ENCODE data around the gene CERS6.

The CERS6 gene

DNA sequence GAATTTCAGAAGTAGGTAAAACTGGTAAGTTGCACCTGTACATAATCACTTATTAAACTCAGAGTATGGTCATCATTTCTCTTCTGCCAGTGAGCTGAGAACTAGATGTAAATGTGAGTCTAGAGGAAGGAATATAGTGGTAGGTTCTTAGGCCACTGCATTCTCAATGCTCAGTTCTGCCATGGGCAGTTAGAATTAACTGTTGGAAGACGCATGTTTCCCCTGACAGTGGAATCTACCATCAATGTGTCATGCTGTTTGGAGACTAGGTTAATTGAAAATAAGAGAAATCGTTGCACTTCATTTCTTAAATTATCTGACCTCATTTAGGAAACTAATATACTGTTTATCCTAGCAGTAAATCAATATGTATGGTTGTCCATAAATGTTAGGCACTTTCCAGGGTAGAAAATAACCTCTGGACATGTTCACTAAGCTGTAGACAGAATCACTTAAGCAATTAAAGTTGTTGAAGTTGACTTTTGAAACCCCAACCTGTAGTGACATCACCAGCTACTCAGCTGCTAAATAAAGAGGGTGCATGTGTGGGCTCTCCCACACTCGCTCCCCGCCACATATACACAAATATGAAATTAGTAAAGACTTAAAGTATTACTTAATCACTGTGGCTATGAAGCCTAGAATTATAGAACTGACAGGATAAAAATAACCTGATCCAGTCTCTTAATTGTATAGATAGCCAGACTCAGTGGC, 254.8 kb downstream of the CERS6 start:
- no peak for DNase-seq

DNA sequence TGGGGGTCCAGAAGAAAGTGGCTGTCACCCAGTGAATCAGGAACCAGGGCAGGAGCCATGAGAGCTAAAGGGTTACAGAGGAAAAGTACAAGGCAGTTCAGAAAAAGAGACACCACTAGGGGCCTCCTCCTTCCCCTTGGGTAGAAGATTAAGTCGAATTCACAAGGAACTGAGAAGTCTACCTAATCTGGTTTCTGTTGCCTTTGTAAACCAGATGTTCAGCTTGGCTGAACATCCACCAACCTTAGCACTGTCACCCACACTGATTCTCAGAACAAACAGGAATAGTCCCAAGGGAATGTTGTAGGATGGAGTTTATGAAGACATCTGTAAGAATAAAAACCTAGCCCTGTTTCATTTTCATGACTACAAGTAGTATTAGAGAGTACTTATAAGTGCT, 256.0 kb downstream of the CERS6 start:
- no peak for DNase-seq

DNA sequence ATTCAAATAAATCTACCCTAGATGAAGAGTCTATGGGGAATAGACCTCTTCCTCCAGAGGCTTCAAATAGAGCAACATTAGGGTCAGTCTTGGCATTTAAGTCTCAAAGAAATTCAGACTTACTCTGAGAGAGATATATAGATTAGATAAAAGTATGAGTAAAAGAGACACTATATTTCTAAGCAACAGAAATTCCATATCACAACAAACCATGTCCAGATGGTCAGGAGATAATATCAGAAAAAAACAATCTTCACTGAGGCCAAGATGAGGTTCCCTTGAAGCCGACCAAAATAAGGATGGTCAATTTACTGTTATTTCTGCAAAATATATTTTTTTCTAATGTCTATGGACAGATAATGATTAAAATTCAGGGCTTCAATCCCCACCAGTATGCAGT, 257.3 kb downstream of the CERS6 start:
- no peak for DNase-seq

DNA sequence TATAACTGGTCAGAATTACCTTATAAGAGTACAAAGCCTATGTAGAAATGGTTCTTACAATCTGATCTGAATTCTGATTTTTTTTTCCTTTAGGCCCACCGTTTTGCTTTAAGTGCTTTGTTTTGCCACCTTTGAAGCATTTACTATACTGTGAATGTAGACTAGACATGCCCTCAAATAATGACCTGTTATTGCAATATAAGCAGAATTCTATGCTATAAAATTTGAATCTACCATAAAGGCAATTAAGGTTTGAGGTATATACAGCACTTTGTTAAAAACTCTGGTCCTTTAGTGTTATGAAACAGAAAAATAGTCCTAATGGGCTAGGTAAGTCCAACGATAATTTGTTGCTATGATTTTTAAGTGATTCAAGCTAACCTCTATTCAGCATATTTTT, 259.8 kb downstream of the CERS6 start:
- DNase-seq = no peak

DNA sequence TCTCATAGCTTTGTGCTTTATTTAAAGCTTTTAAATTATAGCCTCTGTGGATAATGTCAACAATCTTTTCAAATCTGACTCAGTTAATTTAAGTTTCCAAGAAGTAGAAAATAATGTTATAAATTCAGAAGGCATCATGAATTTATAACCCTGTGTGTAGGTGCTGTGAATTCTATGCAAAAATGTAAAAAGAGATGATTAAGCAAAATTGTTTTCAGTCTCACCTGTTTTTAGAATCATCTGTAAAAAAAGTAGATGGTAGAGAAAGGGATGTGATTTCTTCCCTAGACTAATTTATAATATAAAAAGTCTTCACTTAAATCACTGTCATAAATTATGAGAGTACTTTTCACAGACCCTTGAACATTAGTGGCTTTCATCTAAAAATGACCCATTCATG, 260.8 kb downstream of the CERS6 start:
- DNase-seq = no peak

DNA sequence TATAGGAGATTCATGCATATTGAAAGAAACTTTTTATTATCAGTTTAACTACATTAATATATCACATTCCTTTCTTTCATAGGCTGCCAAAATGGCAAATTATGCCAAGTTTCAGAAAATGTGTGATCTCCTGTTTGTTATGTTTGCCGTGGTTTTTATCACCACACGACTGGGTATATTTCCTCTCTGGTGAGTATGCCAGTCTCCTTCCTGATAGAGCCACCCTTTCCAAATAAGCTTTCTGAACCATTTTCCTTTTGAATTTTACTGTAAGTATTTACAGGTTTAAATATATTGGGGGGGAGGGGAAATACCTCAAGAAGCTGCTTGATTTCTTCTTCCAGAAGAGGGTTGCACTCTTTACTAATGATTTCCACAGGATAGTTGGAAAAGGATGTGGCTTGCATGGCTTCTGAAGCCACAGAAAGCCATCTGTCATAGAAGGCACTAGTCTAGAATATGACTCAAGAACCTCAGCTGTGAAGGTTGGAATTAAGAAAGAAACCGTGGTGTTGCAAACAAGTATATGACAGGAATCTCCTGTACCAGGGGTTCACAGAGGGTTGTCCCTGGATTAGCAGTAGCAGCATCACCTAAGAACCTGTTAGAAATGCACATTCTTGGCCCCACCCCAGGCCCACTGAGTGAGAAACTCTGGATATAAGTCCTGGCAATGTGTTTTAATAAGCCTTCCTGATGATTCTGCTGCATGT, 261.9 kb downstream of the CERS6 start:
- DNase-seq = no peak

DNA sequence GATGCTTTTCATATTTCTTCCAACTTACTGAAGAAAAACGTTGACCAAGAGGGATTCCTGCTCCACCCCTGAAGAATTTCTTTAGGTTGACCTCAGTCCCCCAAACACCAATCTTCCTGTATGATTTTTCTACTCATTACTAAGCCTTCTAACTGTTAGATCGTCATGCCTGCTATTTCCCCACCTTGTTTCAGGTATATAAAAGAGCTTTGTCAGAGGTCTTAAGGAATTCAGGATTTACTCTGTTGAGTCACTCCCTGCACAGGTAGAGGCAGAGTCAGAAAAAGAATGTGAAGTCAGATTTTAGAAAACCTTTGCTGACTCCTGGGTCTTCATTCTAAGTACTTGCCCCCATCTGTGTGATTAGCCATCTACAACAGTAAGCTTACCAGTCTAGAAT, 262.6 kb downstream of the CERS6 start:
- no peak for DNase-seq

DNA sequence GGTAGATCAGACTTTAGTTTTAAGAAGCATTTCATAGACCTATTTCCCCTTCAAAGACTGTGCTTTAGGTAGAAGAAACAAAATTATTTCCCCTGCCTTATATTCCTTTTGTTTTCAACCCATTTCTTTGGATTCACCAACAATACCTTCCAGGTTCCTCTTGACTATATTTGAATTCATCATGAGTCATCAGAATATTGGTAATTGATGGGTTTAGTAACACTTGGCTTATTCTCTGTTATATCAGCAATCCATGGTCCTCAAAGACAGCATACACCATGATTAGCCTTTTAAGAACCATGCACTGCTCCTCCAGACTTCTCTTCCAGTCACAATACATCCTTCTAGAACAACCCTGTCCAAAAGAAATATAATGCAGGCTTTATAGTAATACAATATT, 263.4 kb downstream of the CERS6 start:
- DNase-seq = no peak

DNA sequence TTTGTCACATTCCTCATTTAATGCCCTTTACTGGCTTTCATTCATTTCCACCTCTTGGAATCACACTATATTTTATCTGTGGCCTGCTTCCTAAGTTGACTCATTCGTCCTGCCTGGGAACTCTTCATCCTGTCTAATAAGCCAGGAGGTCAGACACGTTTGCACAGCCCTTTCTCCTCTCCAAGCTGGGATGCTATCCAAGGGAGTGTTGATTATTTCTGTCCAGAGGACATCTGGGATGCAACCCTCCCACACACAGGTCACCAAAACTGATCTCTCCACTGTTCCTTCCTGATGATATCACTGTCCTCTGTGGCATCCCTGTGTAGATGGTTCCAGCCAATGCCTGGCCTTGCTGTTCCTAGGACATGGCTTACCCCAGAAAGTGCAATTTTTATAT, 266.5 kb downstream of the CERS6 start:
- DNase-seq = no peak

DNA sequence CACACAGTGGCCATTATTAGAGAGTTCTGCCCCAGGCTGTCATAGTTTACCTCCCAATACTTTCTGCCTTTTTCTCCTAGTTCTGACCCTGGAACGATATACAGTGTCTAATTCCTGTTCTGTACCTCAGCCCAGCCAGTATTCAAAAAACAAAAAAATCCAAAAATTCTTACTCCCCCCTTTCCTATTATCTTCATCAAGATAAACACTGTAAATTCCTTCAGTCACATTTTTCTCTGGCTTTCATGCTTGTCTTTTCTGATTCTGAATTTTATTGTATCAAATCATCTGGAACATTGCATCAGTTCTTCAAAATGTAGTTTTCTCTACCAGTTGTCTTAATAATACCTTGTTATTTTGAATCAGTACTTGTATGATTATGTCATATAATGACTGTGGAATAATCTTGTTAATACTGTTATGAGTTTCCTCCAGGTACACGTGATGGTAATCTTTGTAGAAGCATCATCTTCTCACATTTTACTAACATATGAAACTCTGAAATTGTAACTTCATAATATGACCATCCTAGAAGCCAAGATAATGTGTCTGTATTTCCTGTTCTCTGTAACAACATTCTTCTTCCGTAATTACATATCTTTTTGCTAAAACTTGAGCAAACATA, 267.3 kb downstream of the CERS6 start:
- DNase-seq = no peak

DNA sequence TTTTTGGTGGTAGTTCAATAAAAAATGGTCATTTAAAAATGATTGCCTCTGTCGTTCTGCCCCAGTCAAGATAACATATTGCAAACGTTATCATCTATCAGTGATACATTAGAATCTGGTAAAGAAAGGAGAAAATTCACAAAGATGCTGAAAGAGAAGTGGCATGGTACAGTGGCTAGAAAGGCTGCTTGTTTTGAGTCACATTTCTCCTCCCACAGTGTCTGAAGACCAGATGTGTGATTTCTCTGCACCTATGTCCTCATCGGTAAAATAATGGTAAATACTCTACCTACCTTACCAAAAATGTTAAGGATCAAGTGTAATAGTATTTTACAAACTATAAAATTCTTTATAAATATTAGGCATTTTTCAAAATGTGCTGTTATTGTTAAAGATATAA, 270.3 kb downstream of the CERS6 start:
- DNase-seq = no peak

DNA sequence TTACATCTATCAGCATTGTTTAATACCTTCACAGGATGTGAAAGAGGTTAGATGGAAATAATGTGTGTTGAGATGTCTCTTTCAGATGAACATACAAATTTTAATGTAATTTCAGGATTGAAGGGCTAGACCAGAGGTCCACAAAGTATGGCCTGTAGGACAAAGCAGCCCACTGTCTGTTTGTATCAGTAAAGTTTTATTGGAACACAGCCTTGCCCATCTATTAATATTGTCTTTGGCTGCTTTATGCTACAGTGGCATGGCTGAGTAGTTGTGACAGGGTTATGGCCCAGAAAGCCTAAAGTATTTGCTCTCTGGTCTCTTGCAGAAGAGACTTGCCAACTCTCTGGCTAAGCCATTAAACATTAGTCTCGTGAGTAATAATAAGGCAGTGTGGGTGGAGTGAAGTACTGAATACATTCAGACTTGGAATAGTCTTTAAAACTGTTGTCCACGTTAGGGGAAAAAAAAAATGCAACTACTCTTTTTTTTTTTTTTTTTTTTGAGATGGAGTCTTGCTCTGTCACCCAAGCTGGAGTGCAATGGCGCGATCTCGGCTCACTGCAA, 271.9 kb downstream of the CERS6 start:
- no peak for DNase-seq

DNA sequence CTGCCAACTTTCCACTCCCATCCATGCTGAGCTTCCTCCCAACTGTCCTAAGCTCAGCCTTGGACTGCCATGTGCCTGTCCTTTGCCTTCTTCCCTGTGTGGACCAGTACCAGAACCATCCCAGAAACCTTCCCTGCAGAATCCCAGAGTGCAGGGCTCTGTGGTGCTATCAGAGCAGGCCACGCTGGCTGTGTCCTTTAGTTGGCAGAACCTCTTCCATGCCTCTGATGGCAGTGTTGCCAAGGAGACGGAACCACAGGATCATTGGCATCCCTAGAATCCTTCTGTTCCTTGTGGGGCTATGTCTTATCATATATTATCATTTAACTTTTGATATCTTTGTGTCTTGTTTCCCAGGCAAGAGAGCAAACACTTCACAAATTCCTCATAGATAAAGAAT, 273.4 kb downstream of the CERS6 start:
- DNase-seq = no peak

DNA sequence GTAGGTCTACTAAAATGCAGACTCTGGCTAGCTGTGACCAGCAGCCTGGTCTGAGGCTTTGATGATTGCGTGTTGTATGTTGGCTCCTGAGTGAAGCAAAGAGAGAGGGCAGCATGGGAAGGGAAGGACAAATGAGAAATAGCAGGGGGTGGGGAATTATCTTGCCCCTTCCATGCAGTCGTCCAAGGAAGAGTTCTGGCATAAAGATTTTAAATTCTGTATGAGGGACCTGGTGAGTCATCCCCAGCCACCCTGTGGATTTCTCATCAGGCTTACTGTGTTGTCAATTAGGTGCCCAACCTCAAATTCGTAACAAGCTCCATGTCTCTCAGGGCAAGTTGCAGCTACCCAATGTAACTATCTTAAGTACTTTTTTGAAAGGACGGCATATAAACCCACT, 274.3 kb downstream of the CERS6 start:
- no peak for DNase-seq

DNA sequence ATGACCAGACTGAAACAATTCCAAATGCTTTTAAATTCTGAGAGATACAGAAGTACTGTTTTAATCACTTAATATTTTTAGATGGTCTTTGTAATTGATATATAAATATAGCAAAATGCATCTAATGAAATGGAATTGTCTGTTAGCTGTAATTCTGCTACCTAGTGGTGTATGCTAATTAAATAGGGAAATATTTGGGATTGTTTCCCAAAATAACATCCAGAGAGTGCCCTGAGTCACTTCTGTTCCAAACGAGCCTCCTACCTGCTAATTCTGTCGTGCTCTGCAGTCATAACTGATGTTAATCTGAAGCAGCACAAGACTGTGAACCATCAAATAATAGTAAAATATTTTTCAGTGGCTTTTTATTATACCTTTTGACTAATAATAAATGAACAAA, 274.9 kb downstream of the CERS6 start:
- DNase-seq = no peak

DNA sequence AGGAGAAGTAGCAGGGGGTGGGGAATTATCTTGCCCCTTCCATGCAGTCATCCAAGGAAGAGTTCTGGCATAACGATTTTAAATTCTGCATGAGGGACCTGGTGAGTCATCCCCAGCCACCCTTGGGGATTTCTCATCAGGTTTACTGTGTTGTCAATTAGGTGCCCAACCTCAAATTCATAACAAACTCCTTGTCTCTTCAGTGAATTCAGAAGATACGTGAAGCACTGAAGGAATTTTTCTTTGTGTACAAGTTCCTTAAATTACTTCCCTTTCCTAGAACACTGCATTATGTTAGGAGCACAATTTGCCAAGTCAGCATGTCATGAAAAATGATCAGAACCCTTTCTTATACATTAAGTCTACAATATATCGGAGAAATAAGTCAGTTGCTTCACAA, 275.5 kb downstream of the CERS6 start:
- DNase-seq = no peak

DNA sequence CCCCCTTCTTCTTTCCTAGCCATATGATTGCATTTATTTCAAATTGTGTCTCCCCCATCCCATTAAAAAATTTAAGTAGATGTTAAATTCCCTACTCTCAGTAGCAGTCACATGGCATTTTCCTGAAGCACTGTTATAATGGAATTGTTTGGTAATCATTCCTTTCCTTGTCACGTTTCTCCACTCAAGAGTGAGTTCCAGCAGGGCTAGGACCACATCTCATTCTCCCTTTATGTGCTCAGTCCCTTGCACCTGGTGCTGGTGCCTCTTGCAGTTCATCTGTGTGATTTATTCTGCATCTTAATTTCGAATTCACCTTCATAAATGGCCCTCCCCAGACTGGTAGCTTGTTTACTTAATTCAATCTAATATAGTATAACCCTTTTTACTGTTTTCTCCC, 276.0 kb downstream of the CERS6 start:
- DNase-seq = no peak

DNA sequence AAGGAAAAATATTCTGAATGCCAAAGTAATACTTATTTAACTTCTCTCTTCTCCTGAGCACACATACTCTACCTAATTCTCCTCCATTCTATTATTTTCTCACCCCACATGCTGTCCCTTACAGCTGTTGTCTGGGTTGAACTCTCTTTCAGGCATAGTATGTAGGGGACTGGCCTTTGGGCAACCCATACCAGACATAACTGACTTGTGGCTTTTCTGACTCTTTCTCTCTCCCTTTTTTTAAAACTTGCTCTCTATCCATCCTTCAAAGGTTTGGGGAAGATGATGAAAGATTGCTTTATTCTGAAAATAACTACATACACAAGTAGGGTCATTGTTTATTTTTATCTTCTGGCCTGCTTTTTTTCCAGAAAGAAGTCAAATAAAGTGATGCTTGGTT, 276.4 kb downstream of the CERS6 start:
- no peak for DNase-seq

DNA sequence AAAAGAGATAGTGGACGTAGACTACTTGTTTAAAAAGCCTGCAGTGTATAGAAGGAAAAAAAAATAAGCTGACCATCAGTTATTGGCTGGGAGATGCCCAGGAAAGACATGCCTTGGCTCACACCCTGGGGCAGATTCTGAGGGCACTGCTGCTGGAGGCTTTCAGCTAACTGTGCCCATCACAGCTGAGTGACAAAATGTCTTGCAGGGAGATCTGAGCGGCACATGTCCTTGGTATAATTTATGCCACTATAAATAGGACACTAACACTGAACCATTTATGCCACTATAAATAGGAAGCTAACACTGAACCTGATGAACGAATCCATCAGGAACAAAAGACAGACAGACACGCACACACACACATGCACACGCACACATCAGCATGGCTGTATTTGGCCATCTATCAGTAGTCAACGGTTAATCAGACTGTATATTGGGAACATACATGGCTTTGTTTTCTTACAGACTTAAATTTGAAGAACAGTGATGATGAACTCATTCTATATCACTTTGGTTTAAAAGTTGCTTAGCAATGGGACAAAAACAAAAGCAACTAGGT, 278.2 kb downstream of the CERS6 start:
- DNase-seq = no peak

DNA sequence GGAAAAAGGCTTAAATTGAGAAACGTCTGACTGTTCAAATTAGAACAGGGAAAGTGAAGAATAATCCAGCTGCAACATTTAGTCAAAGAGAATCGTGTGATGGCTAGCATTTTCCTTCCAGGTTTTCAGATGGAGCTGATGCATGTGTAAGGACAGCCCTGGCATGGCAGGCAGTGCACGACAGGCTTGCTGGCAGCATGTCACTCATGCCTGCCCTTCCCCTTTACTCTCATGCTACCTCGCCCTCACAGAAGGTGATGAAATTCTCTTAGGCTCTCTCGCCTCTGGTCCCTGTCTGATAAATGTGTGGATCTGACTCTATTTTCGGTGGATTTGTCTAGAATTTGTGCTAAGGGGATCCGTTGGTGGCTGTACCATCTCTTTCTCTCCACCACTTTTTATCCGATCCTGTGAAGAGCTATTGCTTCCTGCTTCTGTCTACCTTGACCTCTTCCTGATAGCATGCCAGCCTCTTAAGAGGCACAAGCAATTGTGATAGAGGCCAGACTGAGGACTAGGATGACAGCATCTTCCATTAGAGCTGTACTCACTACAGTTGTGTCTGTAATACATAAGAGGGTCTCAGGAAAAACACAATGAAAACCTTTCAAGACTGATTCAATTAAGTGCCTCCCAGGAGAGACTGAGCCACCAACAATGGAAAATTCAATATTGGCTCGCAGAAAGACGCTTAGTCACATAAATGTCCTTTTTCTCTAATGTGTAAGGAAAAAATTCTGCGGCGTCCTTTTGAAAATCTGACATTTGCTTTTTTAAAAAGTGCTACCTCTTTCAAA, 280.8 kb downstream of the CERS6 start:
- DNase-seq = no peak

DNA sequence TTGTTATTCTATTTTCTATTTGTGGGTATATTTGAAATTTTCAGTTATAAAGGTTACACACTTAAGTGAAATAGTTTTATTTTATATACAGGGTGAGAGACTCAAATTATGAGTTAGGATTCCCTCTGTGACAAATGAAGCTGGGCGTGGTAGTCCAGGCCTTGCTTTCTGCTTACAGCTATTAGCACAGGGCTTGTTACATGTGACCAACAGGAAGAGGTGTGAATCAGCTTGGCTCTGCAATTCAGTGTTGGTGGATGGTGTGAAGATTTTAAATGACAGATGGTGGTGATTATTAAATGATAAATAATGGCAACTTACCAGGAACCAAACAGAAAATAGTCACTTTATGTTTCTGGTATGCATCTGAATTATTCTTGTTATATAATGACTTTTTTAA, 282.0 kb downstream of the CERS6 start:
- DNase-seq = no peak

DNA sequence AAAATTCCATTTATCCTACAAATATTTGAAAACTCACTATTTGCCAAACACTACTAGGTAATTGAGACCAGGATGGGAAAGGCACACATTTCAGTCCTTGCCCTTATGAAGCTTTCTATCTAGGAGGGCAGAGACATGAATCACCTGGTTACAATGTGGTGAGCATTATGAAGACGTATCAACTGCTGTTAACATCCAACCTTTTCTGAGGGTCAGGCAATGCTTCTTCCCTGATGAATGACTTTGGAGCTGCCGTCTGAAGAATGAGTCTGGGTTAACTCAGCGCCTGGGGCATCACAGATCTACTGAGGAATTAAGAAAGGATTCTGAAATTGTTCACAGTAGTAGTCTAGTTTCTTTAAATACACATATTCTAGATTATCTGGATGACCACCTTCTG, 284.3 kb downstream of the CERS6 start:
- no peak for DNase-seq

DNA sequence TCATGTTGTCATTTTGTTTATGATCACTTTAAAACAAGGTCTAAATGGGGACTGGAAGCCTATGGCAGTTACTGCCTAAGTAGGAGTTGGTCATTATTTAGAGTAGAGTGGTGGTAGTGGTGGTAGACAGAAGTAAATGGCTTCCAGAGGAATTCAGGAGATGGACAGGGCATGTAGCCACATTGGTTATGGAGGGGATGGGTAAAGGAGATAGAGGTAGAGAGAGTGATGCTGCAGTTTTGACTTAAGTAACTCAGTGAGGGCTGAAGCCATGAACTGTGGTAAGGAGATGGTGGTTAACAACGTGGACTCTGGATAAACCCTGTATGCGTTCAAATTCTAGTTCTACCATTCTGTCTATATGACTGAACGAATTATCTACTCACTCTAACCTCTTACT, 284.7 kb downstream of the CERS6 start:
- DNase-seq = no peak
